Epidermal melanocyte (primary cell): ENCODE measurements around the gene RADIL.

Experiments used
- DNase-seq: peaks from one replicate; pipeline ENCODE4 v3.0.0; 2011; ENCODE audit warnings: low spot score; ENCODE audit not compliant: insufficient read length

The RADIL gene

DNA sequence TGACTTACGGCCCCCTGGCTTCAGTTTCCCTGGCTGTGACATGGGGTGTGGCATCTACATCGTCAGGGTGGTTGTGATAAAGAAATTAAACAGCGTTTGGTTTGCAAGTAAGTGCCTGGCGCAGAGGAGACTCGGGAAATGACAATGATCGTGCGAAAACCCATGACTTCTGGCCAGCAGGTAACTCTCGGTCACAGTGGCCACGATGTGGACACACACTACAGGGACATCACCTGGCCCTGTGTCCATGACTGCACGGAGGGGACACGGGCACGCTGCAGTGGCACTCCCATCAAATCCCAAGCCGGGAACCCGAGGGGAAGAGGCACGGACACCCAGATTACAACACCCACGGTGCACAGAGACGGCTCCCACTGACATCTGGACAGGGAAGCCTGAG lies 50.3 kb downstream of the RADIL start:
- DNase-seq, result no peak

GRCh38 chr7:4832711-4833110 lies 50.8 kb downstream of the RADIL start:
- no peak for DNase-seq

DNA sequence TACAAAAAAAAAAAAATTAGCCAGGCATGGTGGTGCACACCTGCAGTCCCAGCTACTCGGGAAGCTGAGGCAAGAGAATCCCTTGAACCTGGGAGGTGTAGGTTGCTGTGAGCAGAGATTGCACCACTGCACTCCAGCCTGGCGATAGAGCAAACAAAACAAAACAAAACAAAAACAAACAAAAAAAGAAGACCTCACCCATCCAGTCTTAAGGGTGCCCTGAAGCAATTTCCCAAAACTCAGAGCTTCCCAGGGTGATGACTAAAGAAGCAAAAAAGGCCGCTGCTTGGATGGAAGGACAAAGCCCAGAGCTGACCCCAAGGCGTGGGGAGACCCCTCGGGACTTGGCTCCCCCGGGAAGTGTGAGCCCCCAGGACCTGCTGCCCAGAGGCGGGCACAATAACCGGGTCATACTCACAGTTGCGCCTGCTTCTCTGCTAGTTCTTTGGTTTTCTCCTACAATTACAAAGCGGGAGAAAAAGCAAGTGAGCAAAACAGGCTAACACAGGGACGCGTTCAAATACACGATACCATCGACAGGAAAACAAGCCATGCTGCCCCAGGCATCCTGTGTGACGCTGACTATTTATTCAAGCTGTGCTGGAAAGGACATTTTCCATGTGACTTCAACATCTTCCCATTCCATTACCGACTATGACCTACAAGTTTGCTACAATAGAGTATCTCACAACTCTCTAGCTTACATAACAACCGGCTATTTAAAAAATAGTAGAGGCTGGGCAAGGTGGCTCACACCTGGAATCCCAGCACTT lies 51.6 kb downstream of the RADIL start:
- no peak for DNase-seq

DNA sequence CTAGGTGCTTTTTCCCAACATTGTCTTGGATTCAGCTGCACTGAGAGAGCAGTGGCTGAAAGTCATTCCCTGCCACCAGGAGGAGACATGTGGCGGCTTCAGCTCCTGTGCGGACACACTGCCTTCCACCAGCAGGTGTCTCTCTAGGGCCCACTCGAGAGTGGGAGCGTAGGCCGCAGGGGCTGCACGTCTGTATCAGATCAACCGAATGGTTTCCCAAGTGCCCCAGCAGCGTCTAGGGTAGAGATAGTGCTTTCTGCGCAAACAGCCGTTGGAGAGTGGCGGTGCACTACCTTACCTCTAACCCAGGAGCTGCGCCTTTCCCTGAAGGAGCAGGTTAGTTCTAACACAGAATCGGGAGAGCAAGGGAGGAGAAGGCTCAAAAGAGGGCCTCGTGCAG lies 53.3 kb downstream of the RADIL start:
- DNase-seq, result no peak

- DNase-seq, result no peak
Measured at GRCh38 chr7:4828720-4829383, 54.7 kb downstream of the RADIL start.

DNA sequence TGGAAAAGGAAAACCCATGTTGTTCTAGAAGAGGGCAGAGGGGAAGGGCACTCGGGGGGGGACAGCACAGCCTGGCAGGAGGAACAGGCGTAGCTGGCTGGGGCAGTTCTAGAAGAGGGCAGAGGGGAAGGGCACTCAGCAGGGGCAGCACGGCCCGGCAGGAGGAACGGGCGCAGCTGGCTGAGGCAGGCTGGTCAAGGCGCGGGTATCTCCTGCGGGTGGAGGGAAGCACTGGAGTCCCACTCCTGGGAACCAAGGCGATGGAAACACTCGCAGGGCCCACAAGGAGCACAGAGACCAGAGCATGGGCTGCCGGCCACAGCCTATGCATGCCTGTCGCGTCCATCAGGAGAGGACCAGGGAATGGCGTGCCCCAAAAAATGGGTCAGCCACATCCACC lies 58.4 kb downstream of the RADIL start:
- DNase-seq, result no peak

- no peak for DNase-seq
Measured at GRCh38 chr7:4824120-4824775, 59.3 kb downstream of the RADIL start.

- no peak for DNase-seq
Measured at GRCh38 chr7:4823441-4824119, 59.9 kb downstream of the RADIL start.

DNA sequence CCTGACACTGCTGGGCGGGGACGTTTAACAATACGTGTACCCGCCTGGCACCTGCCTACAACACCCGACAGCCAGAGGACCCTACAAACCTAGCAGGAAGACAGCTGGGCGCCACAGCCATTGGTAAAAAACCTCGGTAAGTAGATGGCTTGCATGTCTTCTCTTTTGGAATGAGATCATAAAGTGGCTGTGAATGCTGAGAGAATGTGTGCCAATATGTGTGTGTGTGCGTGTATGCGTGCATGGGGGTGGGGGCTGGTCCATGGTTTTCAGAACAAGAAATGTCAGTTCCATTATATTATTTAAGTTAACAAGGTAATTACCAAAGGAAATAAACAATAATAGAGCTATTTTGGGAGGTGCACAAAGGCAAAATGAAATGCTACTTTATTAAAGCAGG lies 60.8 kb downstream of the RADIL start:
- no peak for DNase-seq

- DNase-seq, result no peak
Measured at GRCh38 chr7:4820967-4821471, 62.5 kb downstream of the RADIL start.

GRCh38 chr7:4820405-4820966 lies 63.0 kb downstream of the RADIL start:
- no peak for DNase-seq

DNA sequence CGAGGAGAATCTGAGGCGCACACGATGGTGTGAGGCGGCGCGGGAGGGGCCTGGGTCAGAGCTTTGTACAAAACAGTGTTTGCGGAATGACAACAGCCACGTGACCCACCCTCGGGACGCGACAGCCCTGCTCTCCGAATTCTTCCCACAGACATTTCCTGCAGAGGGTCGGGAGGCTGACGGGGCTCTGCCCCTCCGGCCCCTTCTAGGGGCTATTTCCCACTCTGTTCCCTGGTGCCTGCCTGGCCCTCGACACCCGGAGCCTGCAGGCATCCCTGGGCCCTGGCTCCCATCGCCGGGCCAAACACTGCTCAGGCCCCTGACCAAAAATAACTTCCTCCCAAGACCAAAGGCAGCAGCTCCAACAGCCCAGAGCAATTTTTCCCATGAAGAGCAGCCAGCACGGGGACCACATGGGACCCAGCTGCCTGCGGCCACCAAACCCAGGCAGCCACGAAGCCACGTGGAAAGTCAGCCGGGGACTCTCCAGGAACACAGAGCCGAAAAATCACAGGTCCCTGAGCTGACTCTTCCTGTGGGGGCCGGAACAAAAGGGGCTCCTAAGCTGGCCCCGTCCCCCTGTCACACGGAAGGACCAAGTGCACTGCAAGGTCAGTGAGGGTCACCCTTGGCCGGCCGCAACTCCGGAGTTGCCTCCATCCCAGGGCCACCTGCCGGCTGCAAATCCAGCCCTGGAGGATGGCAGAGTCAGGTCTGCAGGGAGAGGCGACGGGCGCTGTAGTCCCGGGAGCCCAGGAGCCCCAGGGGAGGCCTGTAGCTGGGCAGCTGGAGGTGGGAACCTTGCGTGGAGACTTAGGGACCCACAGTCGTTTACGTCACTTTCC lies 63.7 kb downstream of the RADIL start:
- DNase-seq, result no peak

DNA sequence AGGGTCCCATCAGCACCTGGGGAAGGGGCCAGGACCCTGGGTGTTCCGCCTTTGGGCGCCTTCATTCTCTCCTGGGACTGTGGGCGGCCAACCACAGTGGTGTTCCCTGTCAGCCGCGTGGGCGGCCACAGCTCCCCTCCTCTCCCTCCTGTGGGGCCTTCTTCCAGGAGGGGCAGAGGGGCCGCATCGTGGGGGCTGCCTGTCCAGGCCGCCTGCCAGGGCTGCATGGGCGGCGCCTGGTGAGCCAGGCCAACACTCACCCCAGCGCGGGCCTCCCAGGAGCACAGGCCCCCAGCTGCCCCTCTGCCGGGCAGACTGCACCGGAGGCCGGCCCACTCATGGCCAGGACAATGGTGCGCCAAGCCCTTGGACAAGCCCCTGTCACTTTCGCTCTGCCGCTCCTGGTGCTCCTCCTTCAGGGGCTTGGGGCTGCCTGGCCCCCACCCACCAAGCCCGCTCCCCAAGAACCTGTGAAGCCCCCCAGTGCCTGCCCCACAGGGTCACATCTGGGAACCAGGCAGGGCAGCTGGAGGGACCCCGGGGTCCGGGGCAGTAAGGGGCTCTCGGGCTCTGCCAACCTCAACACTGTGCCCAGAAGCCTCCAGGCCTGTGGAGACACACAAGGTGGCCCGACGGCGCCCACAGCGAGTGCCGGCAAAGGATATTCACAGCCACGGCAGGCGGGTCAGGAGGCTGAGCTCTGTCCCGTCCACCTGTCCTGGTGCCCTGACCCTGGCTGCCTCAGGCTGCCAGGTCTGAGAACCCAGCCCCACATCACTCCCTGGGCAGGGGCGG lies 65.3 kb downstream of the RADIL start:
- no peak for DNase-seq

- no peak for DNase-seq
Measured at GRCh38 chr7:4817178-4817901, 66.2 kb downstream of the RADIL start.

- DNase-seq, result no peak
Measured at GRCh38 chr7:4816419-4817080, 67.0 kb downstream of the RADIL start.

GRCh38 chr7:4815609-4816418 lies 67.7 kb downstream of the RADIL start:
- DNase-seq, result no peak

- DNase-seq, result no peak
Measured at GRCh38 chr7:4815121-4815520, 68.4 kb downstream of the RADIL start.

DNA sequence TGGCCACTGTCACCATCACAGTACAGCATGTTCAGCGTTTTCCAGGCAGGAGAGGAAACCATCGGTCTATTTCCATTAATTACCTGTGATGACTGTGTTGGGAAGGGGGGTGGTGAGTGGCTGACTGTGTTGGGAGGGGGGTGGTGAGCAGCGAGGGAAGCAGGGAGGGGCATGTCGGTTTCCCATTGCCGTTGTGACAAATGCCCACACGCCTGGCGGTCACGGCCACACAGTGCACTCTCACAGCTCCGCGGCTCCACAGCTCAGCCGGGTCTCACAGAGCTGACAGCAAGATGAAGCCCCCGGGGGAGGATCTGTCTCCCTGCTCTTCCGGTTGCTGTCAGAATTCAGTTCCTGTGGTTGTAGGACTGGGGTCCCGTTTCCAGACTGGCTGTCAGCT lies 69.1 kb downstream of the RADIL start:
- no peak for DNase-seq
